ENCODE measurements around the gene THY1.

THY1 gene

DNA sequence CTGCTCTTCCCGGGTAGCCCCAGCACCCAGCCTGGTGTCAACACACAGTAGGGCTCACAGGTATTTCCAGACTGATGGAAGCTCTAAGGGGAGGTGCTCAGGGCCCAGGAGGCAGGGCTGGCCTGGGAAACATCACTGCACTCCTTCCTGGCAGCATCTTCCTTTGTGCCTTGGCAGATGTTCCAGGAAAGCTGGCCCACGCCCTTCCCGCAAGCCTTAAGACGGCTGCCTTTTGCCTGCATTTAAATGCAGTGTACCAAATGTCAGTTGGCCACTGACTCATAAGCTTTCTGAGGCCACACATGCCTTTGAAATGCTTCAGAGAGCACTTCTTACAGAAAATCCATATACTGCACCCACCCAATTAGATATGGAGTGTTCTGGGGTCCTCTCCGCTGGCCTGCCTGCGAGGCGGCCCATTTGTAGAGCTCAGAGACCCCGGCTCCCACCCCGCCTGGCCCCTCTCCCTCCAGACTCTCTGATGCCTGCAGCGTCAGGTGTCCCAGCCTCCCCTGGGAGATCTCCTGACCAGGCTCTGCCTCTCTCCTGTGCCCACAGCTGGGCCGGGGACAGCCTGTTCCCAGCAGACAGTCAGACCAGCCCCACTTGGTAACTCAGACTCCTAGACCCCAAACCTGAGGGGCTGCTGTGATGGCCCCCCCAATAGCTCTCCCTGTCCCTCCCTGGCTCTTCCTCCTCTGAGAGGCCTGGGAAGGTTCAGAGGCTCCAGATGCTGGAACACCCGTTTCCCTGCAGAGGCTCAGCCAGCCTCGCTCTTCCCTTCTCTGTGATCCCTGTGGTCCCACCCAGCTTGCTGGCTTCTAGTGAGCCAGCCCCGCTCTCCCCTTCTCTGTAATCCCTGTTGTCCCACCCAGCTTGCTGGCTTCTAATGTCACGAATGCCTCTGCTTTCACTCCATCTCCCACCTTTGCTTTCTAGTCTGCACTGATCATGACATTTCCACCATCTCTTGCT, 47.6 kb upstream of the THY1 start:
- Histone ChIP-seq H3K4me1 (ENCODE audit: control insufficient read depth, low read length) (peaks cover 34% of the 10 kb centered on the region), H3K4me2 (ENCODE audit: low read length) (no peak overlapping the region), H3K27ac (ENCODE audit: low read depth, low read length) (no peak overlapping the region), H3F3A (ENCODE audit: control insufficient read depth, insufficient read depth) (no peaks in the 10 kb centered on the region), H3K79me2 (ENCODE audit: control insufficient read depth, low read length) (no peaks in the 10 kb centered on the region), H3K4me3 (ENCODE audit: low read length) (no peak overlapping the region), H3K27me3 (ENCODE audit: control insufficient read depth, low read length) (no peaks in the 10 kb centered on the region), H3K9me2 (replicated peaks; ENCODE audit: control insufficient read depth, low read length) (no peaks in the 10 kb centered on the region), H4K20me1 (ENCODE audit: control insufficient read depth, insufficient read depth, low read depth, low read length) (no peaks in the 10 kb centered on the region), H3K36me3 (ENCODE audit: control insufficient read depth, low read length) (no peaks in the 10 kb centered on the region), H3K9me3 (ENCODE audit: control insufficient read depth, insufficient read depth, low read length) (peaks cover 3% of the 10 kb centered on the region; the same call in 1 of the 2 replicates)
- TF ChIP-seq, protein P1, sequence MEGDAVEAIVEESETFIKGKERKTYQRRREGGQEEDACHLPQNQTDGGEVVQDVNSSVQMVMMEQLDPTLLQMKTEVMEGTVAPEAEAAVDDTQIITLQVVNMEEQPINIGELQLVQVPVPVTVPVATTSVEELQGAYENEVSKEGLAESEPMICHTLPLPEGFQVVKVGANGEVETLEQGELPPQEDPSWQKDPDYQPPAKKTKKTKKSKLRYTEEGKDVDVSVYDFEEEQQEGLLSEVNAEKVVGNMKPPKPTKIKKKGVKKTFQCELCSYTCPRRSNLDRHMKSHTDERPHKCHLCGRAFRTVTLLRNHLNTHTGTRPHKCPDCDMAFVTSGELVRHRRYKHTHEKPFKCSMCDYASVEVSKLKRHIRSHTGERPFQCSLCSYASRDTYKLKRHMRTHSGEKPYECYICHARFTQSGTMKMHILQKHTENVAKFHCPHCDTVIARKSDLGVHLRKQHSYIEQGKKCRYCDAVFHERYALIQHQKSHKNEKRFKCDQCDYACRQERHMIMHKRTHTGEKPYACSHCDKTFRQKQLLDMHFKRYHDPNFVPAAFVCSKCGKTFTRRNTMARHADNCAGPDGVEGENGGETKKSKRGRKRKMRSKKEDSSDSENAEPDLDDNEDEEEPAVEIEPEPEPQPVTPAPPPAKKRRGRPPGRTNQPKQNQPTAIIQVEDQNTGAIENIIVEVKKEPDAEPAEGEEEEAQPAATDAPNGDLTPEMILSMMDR (IDR thresholded peaks at IDR 0.05; ENCODE audit: low read depth, low read length, poor library complexity, severe bottlenecking): no peak
- TF ChIP-seq EZH2phosphoT487 (IDR thresholded peaks at IDR 0.05; ENCODE audit: borderline replicate concordance, low read length): no peak

DNA sequence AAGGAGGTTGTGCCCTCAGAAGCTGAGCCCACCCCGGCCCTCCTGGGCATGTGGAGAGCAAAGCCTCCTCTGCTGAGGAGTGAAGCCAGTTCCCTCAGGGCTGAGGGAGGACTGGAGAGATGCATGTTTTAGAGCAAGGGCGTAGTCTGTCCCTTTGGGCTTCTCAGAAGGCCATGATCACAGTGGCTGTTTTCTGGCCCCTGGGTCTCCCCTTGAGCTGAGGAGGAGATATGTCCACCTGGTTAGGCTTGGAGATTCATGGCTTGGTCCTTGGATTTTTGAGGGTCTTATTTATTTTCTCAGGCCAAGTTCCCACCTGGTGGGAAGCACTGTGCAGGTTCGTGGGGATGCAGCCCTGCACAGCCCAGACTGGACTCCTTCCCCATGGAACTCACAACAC, 46.5 kb upstream of the THY1 start:
- TF ChIP-seq EZH2phosphoT487 (IDR thresholded peaks at IDR 0.05; ENCODE audit: borderline replicate concordance, low read length): no peak
- TF ChIP-seq, protein P1 (IDR thresholded peaks at IDR 0.05; ENCODE audit: low read depth, low read length, poor library complexity, severe bottlenecking): no peak
- peaks cover 9% of the 10 kb centered on the region; the same call in 1 of the 2 replicates for H3K9me3 ChIP-seq (ENCODE audit: control insufficient read depth, insufficient read depth, low read length)
- no peaks in the 10 kb centered on the region for H4K20me1 ChIP-seq (ENCODE audit: control insufficient read depth, insufficient read depth, low read depth, low read length)
- H3K79me2 ChIP-seq (ENCODE audit: control insufficient read depth, low read length): no peaks in the 10 kb centered on the region
- H3K4me1 ChIP-seq (ENCODE audit: control insufficient read depth, low read length): peaks cover 26% of the 10 kb centered on the region
- H3K4me3 ChIP-seq (ENCODE audit: low read length): no peak overlapping the region
- no peaks in the 10 kb centered on the region for H3K36me3 ChIP-seq (ENCODE audit: control insufficient read depth, low read length)
- H3K27me3 ChIP-seq (ENCODE audit: control insufficient read depth, low read length): no peaks in the 10 kb centered on the region
- no peaks in the 10 kb centered on the region for H3F3A ChIP-seq (ENCODE audit: control insufficient read depth, insufficient read depth)
- H3K4me2 ChIP-seq (ENCODE audit: low read length): peak overlapping the region; percentile 14
- no peak overlapping the region for H3K27ac ChIP-seq (ENCODE audit: low read depth, low read length)
- no peaks in the 10 kb centered on the region for H3K9me2 ChIP-seq (replicated peaks; ENCODE audit: control insufficient read depth, low read length)

DNA sequence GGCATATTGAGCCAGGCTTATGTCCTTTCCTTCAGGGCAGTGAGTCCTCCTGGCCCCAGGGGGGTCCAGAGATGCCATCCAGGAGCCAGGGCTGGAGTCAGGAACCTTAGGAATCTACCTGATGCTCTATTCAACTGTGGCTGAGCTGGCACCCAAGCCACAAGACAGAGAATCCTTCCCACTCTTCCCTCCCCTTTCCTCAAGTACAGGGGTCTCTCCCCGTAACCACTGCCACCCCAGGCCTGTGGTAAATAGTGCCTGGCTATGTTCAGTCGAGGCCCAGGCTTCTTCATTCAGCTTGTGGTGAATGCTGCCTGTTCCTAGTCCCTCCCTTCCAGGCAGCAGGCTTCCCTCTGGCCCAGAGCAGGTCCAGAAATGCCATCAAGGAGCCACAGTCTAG, 45.5 kb upstream of the THY1 start:
- TF ChIP-seq, protein P1 (IDR thresholded peaks at IDR 0.05; ENCODE audit: low read depth, low read length, poor library complexity, severe bottlenecking): no peak
- TF ChIP-seq EZH2phosphoT487 (IDR thresholded peaks at IDR 0.05; ENCODE audit: borderline replicate concordance, low read length): no peak
- Histone ChIP-seq H3K9me3 (ENCODE audit: control insufficient read depth, insufficient read depth, low read length) (peaks cover 10% of the 10 kb centered on the region; the same call in 1 of the 2 replicates), H3K27ac (ENCODE audit: low read depth, low read length) (no peak overlapping the region), H3K9me2 (replicated peaks; ENCODE audit: control insufficient read depth, low read length) (no peaks in the 10 kb centered on the region), H3K4me3 (ENCODE audit: low read length) (no peak overlapping the region), H3F3A (ENCODE audit: control insufficient read depth, insufficient read depth) (no peaks in the 10 kb centered on the region), H3K4me1 (ENCODE audit: control insufficient read depth, low read length) (peaks cover 23% of the 10 kb centered on the region), H4K20me1 (ENCODE audit: control insufficient read depth, insufficient read depth, low read depth, low read length) (no peaks in the 10 kb centered on the region), H3K36me3 (ENCODE audit: control insufficient read depth, low read length) (no peaks in the 10 kb centered on the region), H3K27me3 (ENCODE audit: control insufficient read depth, low read length) (no peaks in the 10 kb centered on the region), H3K4me2 (ENCODE audit: low read length) (peak overlapping the region; percentile 14; the same call in 1 of the 2 replicates), H3K79me2 (ENCODE audit: control insufficient read depth, low read length) (no peaks in the 10 kb centered on the region)

Measured in DOHH2 (cell line).